Epithelial cell of esophagus (primary cell): ENCODE results near the gene ARHGAP15.

Source experiments
- DNase-seq: peaks from one replicate; pipeline ENCODE4 v3.0.0; 2010; ENCODE audit warnings: low read depth
- H3K4me3 ChIP-seq: 2 replicates; pipeline ENCODE4 v1.5.1; 2011; ENCODE audit warnings: mild to moderate bottlenecking, low read length, control low read depth
- CTCF ChIP-seq: IDR thresholded peaks from 2 replicates; pipeline ENCODE4 v1.5.1; 2011; ENCODE audit warnings: low read depth, mild to moderate bottlenecking, low read length, control low read depth, inconsistent platforms; ENCODE audit not compliant: insufficient read depth; ENCODE audit errors: missing control alignments

Gene ARHGAP15

GRCh38 chr2:143545949-143546255 lies 416.7 kb downstream of the ARHGAP15 start:
- DNase-seq, result no peak
- no peak overlapping the region for H3K4me3 ChIP-seq
- no peak for TF ChIP-seq CTCF

- no peak for TF ChIP-seq CTCF
- H3K4me3 ChIP-seq, result no peak overlapping the region
- no peak for DNase-seq
Observed at GRCh38 chr2:143548032-143548431, 418.8 kb downstream of the ARHGAP15 start.

GRCh38 chr2:143550500-143550899 lies 421.3 kb downstream of the ARHGAP15 start:
- no peak for DNase-seq
- no peak for TF ChIP-seq CTCF
- H3K4me3 ChIP-seq, result no peak overlapping the region

GRCh38 chr2:143551971-143552650 lies 422.9 kb downstream of the ARHGAP15 start:
- no peak for DNase-seq
- no peak for TF ChIP-seq CTCF
- no peak overlapping the region for H3K4me3 ChIP-seq

GRCh38 chr2:143553261-143553660 lies 424.0 kb downstream of the ARHGAP15 start:
- H3K4me3 ChIP-seq, result no peak overlapping the region
- DNase-seq, result no peak
- TF ChIP-seq CTCF, result no peak

- H3K4me3 ChIP-seq, result no peak overlapping the region
- DNase-seq, result peak; percentile 89
- no peak for TF ChIP-seq CTCF
Observed at GRCh38 chr2:143558665-143559064, 429.4 kb downstream of the ARHGAP15 start.

GRCh38 chr2:143559147-143559546 lies 429.9 kb downstream of the ARHGAP15 start:
- no peak for DNase-seq
- no peak overlapping the region for H3K4me3 ChIP-seq
- no peak for TF ChIP-seq CTCF
